Measurements from ENCODE around the gene RAB11B. TPM values are rescaled to one million over a fixed set of nuclear protein-coding genes. Genes with fewer than 3 reads are reported as not detected.

RAB11B gene
- total and polyA plus RNA-seq, 9 of the 15 experiments (the other 6 are each of a cell fraction or from before 2014, with no cell fraction given), result 0.74 to 71.0 (median 13.8) TPM

DNA sequence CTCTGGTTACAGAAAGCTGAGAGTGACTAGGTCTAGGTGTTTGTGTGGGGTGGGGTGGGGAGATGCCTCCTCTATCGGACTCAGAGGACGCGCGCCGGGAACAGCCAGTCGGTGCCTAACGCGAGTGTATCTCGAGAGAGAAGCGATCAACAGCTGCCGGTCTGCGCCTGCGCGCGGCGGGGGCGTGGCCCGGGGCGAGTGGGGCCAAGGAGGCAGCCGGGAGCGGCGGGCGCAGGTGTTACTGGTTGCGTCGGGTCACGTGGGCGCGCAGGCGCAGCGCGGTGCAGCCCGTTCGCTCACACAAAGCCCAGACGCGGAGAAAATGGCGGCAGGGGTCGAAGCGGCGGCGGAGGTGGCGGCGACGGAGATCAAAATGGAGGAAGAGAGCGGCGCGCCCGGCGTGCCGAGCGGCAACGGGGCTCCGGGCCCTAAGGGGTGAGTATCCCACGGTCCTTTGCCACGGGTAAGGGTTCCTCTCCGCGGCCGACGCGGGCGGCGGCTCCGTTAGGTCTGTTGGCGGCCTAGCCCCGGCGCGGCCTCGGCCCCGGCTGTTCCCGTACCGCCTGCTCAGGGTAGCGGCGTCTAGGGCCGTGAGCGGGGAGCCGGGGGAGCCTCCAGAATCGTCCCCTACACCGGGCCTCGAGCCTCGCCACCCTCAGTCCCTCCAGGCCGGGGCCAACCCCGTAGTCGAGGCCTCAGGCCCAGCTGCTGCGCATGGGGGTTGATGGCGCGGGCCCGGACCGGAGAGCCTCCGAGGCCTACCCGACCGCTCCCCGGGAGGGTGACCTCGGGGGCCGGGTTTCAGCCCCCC lies 54.7 kb downstream of the RAB11B start, which contains the start of gene HNRNPM (continued):
- no peak for TF ChIP-seq SMAD3 (CRISPR knock-in tag; conservative IDR thresholded peaks at IDR 0.05)
- peak; percentile 98 for TF ChIP-seq TAF1 (IDR thresholded peaks at IDR 0.05; ENCODE audit: control insufficient read depth, extremely low read depth, insufficient read depth, low read length, severe bottlenecking)
- TF ChIP-seq CC2D1A (IDR thresholded peaks at IDR 0.05), result 0 out of 2 replicates have a peak, but pooled peaks have one; percentile 4
- peak; percentile 93 for TF ChIP-seq MEIS2 (IDR thresholded peaks at IDR 0.05; ENCODE audit: partially characterized antibody)
- 0 out of 2 replicates have a peak, but pooled peaks have one; percentile 13 for TF ChIP-seq GABPA (tag; conservative IDR thresholded peaks at IDR 0.05; ENCODE audit: low read depth)
- TF ChIP-seq, protein P1, sequence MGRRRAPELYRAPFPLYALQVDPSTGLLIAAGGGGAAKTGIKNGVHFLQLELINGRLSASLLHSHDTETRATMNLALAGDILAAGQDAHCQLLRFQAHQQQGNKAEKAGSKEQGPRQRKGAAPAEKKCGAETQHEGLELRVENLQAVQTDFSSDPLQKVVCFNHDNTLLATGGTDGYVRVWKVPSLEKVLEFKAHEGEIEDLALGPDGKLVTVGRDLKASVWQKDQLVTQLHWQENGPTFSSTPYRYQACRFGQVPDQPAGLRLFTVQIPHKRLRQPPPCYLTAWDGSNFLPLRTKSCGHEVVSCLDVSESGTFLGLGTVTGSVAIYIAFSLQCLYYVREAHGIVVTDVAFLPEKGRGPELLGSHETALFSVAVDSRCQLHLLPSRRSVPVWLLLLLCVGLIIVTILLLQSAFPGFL (CRISPR knock-in tag; IDR thresholded peaks at IDR 0.05), result 0 out of 2 replicates have a peak, but pooled peaks have one; percentile 14
- TF ChIP-seq ARID2 (IDR thresholded peaks at IDR 0.05), result no peak
- TF ChIP-seq, protein P2, sequence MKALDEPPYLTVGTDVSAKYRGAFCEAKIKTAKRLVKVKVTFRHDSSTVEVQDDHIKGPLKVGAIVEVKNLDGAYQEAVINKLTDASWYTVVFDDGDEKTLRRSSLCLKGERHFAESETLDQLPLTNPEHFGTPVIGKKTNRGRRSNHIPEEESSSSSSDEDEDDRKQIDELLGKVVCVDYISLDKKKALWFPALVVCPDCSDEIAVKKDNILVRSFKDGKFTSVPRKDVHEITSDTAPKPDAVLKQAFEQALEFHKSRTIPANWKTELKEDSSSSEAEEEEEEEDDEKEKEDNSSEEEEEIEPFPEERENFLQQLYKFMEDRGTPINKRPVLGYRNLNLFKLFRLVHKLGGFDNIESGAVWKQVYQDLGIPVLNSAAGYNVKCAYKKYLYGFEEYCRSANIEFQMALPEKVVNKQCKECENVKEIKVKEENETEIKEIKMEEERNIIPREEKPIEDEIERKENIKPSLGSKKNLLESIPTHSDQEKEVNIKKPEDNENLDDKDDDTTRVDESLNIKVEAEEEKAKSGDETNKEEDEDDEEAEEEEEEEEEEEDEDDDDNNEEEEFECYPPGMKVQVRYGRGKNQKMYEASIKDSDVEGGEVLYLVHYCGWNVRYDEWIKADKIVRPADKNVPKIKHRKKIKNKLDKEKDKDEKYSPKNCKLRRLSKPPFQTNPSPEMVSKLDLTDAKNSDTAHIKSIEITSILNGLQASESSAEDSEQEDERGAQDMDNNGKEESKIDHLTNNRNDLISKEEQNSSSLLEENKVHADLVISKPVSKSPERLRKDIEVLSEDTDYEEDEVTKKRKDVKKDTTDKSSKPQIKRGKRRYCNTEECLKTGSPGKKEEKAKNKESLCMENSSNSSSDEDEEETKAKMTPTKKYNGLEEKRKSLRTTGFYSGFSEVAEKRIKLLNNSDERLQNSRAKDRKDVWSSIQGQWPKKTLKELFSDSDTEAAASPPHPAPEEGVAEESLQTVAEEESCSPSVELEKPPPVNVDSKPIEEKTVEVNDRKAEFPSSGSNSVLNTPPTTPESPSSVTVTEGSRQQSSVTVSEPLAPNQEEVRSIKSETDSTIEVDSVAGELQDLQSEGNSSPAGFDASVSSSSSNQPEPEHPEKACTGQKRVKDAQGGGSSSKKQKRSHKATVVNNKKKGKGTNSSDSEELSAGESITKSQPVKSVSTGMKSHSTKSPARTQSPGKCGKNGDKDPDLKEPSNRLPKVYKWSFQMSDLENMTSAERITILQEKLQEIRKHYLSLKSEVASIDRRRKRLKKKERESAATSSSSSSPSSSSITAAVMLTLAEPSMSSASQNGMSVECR (CRISPR knock-in tag; IDR thresholded peaks at IDR 0.05), result peak; percentile 92
- no peak for TF ChIP-seq LARP7 (IDR thresholded peaks at IDR 0.05)
- no peak for TF ChIP-seq ZNF76 (CRISPR knock-in tag; IDR thresholded peaks at IDR 0.05; ENCODE audit: borderline replicate concordance)
- no peak for TF ChIP-seq GATA2 (CRISPR knock-in tag; IDR thresholded peaks at IDR 0.05)
- TF ChIP-seq ZNF134 (CRISPR knock-in tag; conservative IDR thresholded peaks at IDR 0.05), result no peak
- no peak for TF ChIP-seq ADNP (tag; IDR thresholded peaks at IDR 0.05)

Data from K562 (cell line).